Measurements from ENCODE around the gene MAP3K5. TPM values are rescaled to one million over a fixed set of nuclear protein-coding genes. Genes with fewer than 3 reads are reported as not detected.

Gene MAP3K5
- total and polyA plus RNA-seq, 7 experiments from 2014 or later: 2.6 to 32.5 (median 13.4) TPM

DNA sequence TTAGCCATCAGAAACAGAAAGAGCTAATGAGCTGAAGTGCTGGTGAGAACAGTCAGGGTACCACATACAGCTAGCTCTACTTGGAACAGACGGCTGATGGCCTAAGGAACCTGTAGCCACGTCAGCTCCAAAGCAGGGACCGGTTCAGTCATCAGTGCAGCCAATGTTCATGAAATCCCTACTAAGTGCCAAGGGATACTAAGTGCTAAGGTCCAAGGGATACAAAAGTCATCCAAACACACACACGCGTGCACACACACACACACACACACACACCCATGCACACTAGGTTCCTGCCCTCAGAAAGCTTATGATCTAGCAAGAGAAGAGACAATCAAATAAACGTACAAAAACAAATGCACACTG, 53.6 kb downstream of the MAP3K5 start:
- Histone ChIP-seq H3K36me3 (ENCODE audit: control insufficient read depth in 2 of 3, insufficient read depth in 3 of 3, low read length in 3 of 3) (no peaks in the 10 kb centered on the region), H3K9me3 (ENCODE audit: control insufficient read depth in 2 of 3, low read length in 3 of 3) (no peaks in the 10 kb centered on the region), H3K27me3 (ENCODE audit: control insufficient read depth in 2 of 2, insufficient read depth in 2 of 2, low read length in 2 of 2) (no peaks in the 10 kb centered on the region), H3K27ac (ENCODE audit: low read depth, low read length) (no peak overlapping the region), H3K4me1 (ENCODE audit: control insufficient read depth in 2 of 2, insufficient read depth in 2 of 2, low read length in 2 of 2) (peaks cover 0 to 6% of the 10 kb centered on the region in 2 donors), H3K4me3 (ENCODE audit: low read length) (no peak overlapping the region)
- Mint-ChIP-seq H3K27me3 (no peaks in the 10 kb centered on the region), H3K27ac (peak overlapping the region in 1 of 9 donors; percentile 19), H3K4me3 (no peak overlapping the region), H3K9me3 (peaks cover 0 to under 1% (median 0%) of the 10 kb centered on the region in 11 donors), H3K36me3 (peaks cover 0 to 28% (median 0%) of the 10 kb centered on the region in 5 donors), H3K4me1 (peaks cover 14 to 44% (median 24%) of the 10 kb centered on the region in 7 donors)
- POLR2A ChIA-PET: interaction anchor here (0.5 to 4.4 kb wide), 2 partner anchors 52 to 515 kb away, joined by 3 to 20 read pairs; partner anchors contain the start of gene MAP3K5
- no peak for ATAC-seq
- CTCF ChIA-PET: interaction anchor here (0.9 to 5.6 kb wide), 3 partner anchors 53 to 94 kb away, joined by 3 to 55 read pairs (median 3); partner anchors contain the start of gene MAP3K5
- intact Hi-C loops (cut with micrococcal nuclease): loop anchor here in 1 of 2 donors (1.0 to 5.0 kb wide), 2 partner anchors 55 to 96 kb away; no protein-coding TSS in a partner anchor
- no peak for DNase-seq

DNA sequence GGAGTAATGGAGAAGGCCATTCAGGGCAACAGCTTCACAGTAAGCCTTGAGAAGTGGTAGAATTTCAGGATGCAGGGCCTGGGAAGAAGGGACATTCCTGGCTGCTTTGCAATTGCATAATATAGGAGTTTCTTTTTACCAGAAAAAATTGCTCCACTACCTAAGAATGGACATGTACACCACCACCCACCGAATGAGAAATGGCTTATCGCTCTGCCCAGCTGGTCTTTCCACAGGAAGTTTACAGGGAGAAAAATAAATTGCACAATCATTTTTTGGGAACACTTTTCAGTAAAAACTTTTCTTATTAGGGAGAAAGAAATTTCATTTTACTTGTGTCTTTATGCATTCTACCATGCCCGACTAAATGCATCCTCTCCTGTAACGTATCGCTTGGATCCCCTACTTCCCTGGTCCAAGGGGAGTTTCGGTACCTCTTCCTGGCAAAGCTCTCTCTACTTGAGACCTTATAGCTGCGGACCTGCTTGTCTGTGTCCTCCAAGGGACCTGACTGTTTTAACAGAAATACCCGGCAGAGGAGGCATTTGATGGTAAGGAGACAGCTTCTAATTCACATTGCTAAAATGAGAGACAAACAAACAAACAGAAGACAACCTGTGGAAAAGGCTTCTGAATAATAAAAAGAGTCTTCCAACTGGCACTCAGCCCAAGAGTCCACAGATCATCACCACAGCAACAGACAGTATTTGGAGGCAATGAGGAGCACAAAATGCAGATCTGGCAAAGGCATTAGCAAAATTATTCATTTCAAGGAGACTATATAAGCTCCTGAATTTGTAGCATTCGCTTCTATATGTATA, 54.2 kb downstream of the MAP3K5 start:
- H3K36me3 ChIP-seq (ENCODE audit: control insufficient read depth in 2 of 3, insufficient read depth in 3 of 3, low read length in 3 of 3): no peaks in the 10 kb centered on the region
- POLR2A ChIA-PET: no interaction called here
- peaks cover 13 to 43% (median 21%) of the 10 kb centered on the region in 7 donors for H3K4me1 Mint-ChIP-seq
- no peak for DNase-seq
- H3K27ac Mint-ChIP-seq: peak overlapping the region in 1 of 9 donors; percentile 19
- H3K27me3 Mint-ChIP-seq: no peaks in the 10 kb centered on the region
- intact Hi-C loops (cut with micrococcal nuclease): loop anchor here in 1 of 2 donors (5.0 kb wide), 1 partner anchor 96 kb away; no protein-coding TSS in a partner anchor
- H3K27ac ChIP-seq (ENCODE audit: low read depth, low read length): no peak overlapping the region
- peaks cover 0 to 29% (median 0%) of the 10 kb centered on the region in 5 donors for H3K36me3 Mint-ChIP-seq
- CTCF ChIA-PET: interaction anchor here (0.9 to 5.6 kb wide), 3 partner anchors 54 to 94 kb away, joined by 3 to 55 read pairs (median 3); partner anchors contain the start of gene MAP3K5
- peaks cover 0 to 6% of the 10 kb centered on the region in 2 donors for H3K4me1 ChIP-seq (ENCODE audit: control insufficient read depth in 2 of 2, insufficient read depth in 2 of 2, low read length in 2 of 2)
- H3K4me3 ChIP-seq (ENCODE audit: low read length): no peak overlapping the region
- no peaks in the 10 kb centered on the region for H3K9me3 ChIP-seq (ENCODE audit: control insufficient read depth in 2 of 3, low read length in 3 of 3)
- no peaks in the 10 kb centered on the region for H3K27me3 ChIP-seq (ENCODE audit: control insufficient read depth in 2 of 2, insufficient read depth in 2 of 2, low read length in 2 of 2)
- no peak overlapping the region for H3K4me3 Mint-ChIP-seq
- ATAC-seq: no peak
- H3K9me3 Mint-ChIP-seq: no peaks in the 10 kb centered on the region

DNA sequence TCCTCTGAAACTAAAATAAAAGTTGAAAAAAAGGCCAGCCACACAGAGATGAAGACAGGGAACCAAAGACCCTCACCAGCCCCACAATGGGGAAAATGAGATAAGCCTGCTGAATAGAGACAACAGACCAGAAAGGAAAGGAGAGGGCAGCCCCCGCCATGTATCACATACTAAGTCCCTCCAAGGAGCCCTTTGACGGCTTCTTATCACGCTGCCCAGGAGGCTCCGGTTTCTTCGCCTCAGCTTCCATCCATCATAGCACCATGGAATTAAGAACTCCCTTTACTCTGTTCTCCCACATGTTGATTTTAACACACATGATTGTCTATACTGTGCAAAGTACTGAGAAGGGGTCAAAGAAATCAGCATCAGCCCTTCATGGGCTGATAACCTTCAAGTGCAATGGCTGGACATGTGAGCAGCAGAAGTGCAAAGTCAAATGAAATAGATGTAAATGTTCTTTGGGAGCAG, 54.9 kb downstream of the MAP3K5 start:
- ChIA-PET POLR2A (no interaction called here), CTCF (interaction anchor here (5.6 kb wide), 1 partner anchor 54 kb away, joined by 55 read pairs; the partner anchor contains the start of gene MAP3K5)
- Mint-ChIP-seq H3K4me3 (no peak overlapping the region), H3K4me1 (peaks cover 13 to 41% (median 21%) of the 10 kb centered on the region in 7 donors), H3K27me3 (no peaks in the 10 kb centered on the region), H3K27ac (no peak overlapping the region), H3K36me3 (peaks cover 0 to 25% (median 0%) of the 10 kb centered on the region in 5 donors), H3K9me3 (no peaks in the 10 kb centered on the region)
- ATAC-seq (no peak), DNase-seq (no peak)
- no peak overlapping the region for H3K4me3 ChIP-seq (ENCODE audit: low read length)
- no peaks in the 10 kb centered on the region for H3K36me3 ChIP-seq (ENCODE audit: control insufficient read depth in 2 of 3, insufficient read depth in 3 of 3, low read length in 3 of 3)
- H3K4me1 ChIP-seq (ENCODE audit: control insufficient read depth in 2 of 2, insufficient read depth in 2 of 2, low read length in 2 of 2): peaks cover 0 to 6% of the 10 kb centered on the region in 2 donors
- H3K27me3 ChIP-seq (ENCODE audit: control insufficient read depth in 2 of 2, insufficient read depth in 2 of 2, low read length in 2 of 2): no peaks in the 10 kb centered on the region
- intact Hi-C loops (cut with micrococcal nuclease): loop anchor here in 1 of 2 donors (5.0 kb wide), 1 partner anchor 95 kb away; no protein-coding TSS in a partner anchor
- no peak overlapping the region for H3K27ac ChIP-seq (ENCODE audit: low read depth, low read length)
- no peaks in the 10 kb centered on the region for H3K9me3 ChIP-seq (ENCODE audit: control insufficient read depth in 2 of 3, low read length in 3 of 3)

DNA sequence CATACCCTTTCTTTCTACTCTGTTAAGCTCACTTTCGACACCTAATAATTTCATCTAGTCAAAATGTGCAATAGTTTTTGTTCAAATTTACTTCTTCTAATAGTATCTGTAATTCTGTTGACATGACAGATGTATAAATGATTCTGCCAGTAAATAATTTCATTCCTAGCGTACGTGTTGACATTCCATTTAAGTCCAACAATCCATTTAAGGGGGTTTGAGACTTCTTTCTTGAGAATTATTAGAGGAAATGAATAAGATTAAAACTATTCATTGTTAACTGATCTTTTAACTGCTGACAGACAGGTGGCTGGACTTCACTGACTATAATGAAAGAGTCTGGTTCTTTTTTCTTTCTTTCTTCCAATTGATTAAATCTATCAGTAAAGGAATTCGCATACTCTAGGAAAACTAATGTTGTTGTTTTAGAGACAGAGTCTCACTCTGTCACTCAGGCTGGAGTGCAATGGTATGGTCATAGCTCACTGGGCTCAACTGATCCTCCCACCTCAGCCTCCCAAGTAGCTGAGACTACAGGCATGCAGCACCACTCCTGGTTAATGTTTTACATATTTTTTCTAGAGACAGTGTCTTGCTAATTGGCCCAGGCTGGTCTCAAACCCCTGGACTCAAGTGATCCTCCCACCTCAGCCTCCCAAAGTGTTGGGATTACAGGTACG, 55.9 kb downstream of the MAP3K5 start:
- no peaks in the 10 kb centered on the region for H3K27me3 Mint-ChIP-seq
- peaks cover 0 to 1% of the 10 kb centered on the region in 2 donors for H3K4me1 ChIP-seq (ENCODE audit: control insufficient read depth in 2 of 2, insufficient read depth in 2 of 2, low read length in 2 of 2)
- H3K27ac ChIP-seq (ENCODE audit: low read depth, low read length): no peak overlapping the region
- H3K9me3 Mint-ChIP-seq: no peaks in the 10 kb centered on the region
- H3K4me3 Mint-ChIP-seq: no peak overlapping the region
- intact Hi-C loops (cut with micrococcal nuclease): loop anchor here in 1 of 2 donors (5.0 kb wide), 1 partner anchor 94 kb away; no protein-coding TSS in a partner anchor
- DNase-seq: no peak
- ChIA-PET CTCF (no interaction called here), POLR2A (no interaction called here)
- no peaks in the 10 kb centered on the region for H3K27me3 ChIP-seq (ENCODE audit: control insufficient read depth in 2 of 2, insufficient read depth in 2 of 2, low read length in 2 of 2)
- no peak overlapping the region for H3K4me3 ChIP-seq (ENCODE audit: low read length)
- no peaks in the 10 kb centered on the region for H3K9me3 ChIP-seq (ENCODE audit: control insufficient read depth in 2 of 3, low read length in 3 of 3)
- no peak for ATAC-seq
- peaks cover 13 to 43% (median 25%) of the 10 kb centered on the region in 7 donors for H3K4me1 Mint-ChIP-seq
- H3K36me3 ChIP-seq (ENCODE audit: control insufficient read depth in 2 of 3, insufficient read depth in 3 of 3, low read length in 3 of 3): no peaks in the 10 kb centered on the region
- H3K27ac Mint-ChIP-seq: no peak overlapping the region
- H3K36me3 Mint-ChIP-seq: peaks cover 0 to 24% (median 5%) of the 10 kb centered on the region in 5 donors

DNA sequence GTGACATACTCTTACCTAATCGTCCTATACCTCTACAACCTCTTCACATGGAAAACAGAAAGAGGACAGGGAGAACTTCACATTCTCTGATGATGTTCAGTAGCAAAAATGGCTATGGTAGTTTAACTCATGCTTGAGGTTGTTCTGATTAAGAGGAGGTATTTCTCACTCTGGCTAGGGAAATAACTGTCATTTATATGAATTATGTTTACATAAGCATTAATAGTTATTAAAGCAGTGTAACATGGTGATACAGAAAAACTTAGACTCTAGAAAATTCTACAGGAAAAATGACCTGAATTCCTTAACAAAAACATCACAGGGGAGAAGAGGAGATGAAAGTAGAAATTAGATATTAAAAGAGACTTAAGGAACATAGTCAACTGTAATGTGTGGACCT, 57.3 kb downstream of the MAP3K5 start:
- CTCF ChIA-PET: no interaction called here
- Mint-ChIP-seq H3K27me3 (no peaks in the 10 kb centered on the region), H3K4me3 (no peak overlapping the region), H3K4me1 (peaks cover 10 to 50% (median 24%) of the 10 kb centered on the region in 7 donors), H3K27ac (peak overlapping the region in 1 of 9 donors; percentile 37), H3K9me3 (no peaks in the 10 kb centered on the region), H3K36me3 (peaks cover 0 to 30% (median 5%) of the 10 kb centered on the region in 5 donors)
- intact Hi-C loops (cut with micrococcal nuclease): loop anchor here in 1 of 2 donors (5.0 kb wide), 1 partner anchor 93 kb away; no protein-coding TSS in a partner anchor
- POLR2A ChIA-PET: no interaction called here
- H3K27ac ChIP-seq (ENCODE audit: low read depth, low read length): no peak overlapping the region
- H3K9me3 ChIP-seq (ENCODE audit: control insufficient read depth in 2 of 3, low read length in 3 of 3): no peaks in the 10 kb centered on the region
- no peaks in the 10 kb centered on the region for H3K36me3 ChIP-seq (ENCODE audit: control insufficient read depth in 2 of 3, insufficient read depth in 3 of 3, low read length in 3 of 3)
- ATAC-seq: no peak
- no peak overlapping the region for H3K4me3 ChIP-seq (ENCODE audit: low read length)
- DNase-seq: no peak
- no peaks in the 10 kb centered on the region for H3K27me3 ChIP-seq (ENCODE audit: control insufficient read depth in 2 of 2, insufficient read depth in 2 of 2, low read length in 2 of 2)
- H3K4me1 ChIP-seq (ENCODE audit: control insufficient read depth in 2 of 2, insufficient read depth in 2 of 2, low read length in 2 of 2): no peaks in the 10 kb centered on the region

DNA sequence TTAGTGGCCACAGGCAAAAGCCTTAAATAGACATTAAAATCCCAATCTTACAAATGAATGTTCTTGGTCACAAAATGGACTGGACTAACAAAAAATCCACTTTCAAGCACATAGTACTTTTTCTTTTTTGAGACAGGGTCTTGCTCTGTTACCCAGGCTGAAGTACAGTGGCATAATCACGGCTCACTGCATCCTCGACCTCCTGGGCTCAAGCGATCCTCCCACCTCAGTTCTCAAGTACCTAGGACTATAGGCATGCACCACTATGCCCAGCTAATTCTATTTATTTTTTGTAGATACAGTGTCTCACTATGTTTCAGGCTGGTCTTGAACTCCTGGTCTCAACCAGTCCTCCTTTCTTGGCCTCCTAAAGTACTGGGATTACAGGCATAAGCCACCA, 59.4 kb downstream of the MAP3K5 start:
- no peak overlapping the region for H3K4me3 Mint-ChIP-seq
- Histone ChIP-seq H3K4me3 (ENCODE audit: low read length) (no peak overlapping the region), H3K27ac (ENCODE audit: low read depth, low read length) (no peak overlapping the region), H3K27me3 (ENCODE audit: control insufficient read depth in 2 of 2, insufficient read depth in 2 of 2, low read length in 2 of 2) (no peaks in the 10 kb centered on the region), H3K9me3 (ENCODE audit: control insufficient read depth in 2 of 3, low read length in 3 of 3) (no peaks in the 10 kb centered on the region), H3K4me1 (ENCODE audit: control insufficient read depth in 2 of 2, insufficient read depth in 2 of 2, low read length in 2 of 2) (no peaks in the 10 kb centered on the region), H3K36me3 (ENCODE audit: control insufficient read depth in 2 of 3, insufficient read depth in 3 of 3, low read length in 3 of 3) (no peaks in the 10 kb centered on the region)
- H3K27me3 Mint-ChIP-seq: no peaks in the 10 kb centered on the region
- POLR2A ChIA-PET: no interaction called here
- intact Hi-C loops (cut with micrococcal nuclease): no loop called here
- no peak for ATAC-seq
- H3K9me3 Mint-ChIP-seq: peaks cover 0 to 1% (median 0%) of the 10 kb centered on the region in 11 donors
- DNase-seq: no peak
- H3K4me1 Mint-ChIP-seq: peaks cover 0 to 43% (median 18%) of the 10 kb centered on the region in 7 donors
- no peak overlapping the region for H3K27ac Mint-ChIP-seq
- CTCF ChIA-PET: no interaction called here
- peaks cover 4 to 28% (median 11%) of the 10 kb centered on the region in 5 donors for H3K36me3 Mint-ChIP-seq
